SK-N-SH (cell line): ENCODE measurements around the gene GNB1L. TPM values are rescaled to one million over a fixed set of nuclear protein-coding genes. Genes with fewer than 3 reads are reported as not detected.

Experiments used
- CTCF ChIA-PET: fragments of 300-600, 350-600 bp; formaldehyde crosslinking; extraction: SDS; loops from one replicate; lab custom pipeline; 2021; lab: Yijun Ruan, JAX
- POLR2A ChIA-PET: fragments of 350-600 bp; sonication (Branson Sonifier 250); formaldehyde crosslinking; extraction: SDS; loops from one replicate; lab custom pipeline; 2020; ENCODE audit warnings: antibody characterized with exemption, inconsistent platforms; lab: Yijun Ruan, JAX
- DNase-seq: peaks from one replicate; pipeline ENCODE4 v3.0.0; 2012
- H2AFZ ChIP-seq: fragments of 200-600 bp; sonication (generic); 2 replicates; pipeline ENCODE4 v1.8.1; 2016; ENCODE audit warnings: antibody characterized with exemption, mild to moderate bottlenecking, low read depth
- H3F3A ChIP-seq: fragments of 200-600 bp; sonication (generic); replicated peaks from 2 replicates; pipeline ENCODE3; 2016; ENCODE audit warnings: antibody characterized with exemption, mild to moderate bottlenecking; ENCODE audit not compliant: insufficient read depth
- H3K27ac ChIP-seq, 2 experiments: fragments of 200-500 bp in 1 of 2; fragments of 200-600 bp in 1 of 2; sonication (Bioruptor generic) in 1 of 2; sonication (generic), shearing (Covaris generic) in 1 of 2; 2 replicates each; pipeline versions ENCODE4 v1.5.1 to v1.6.1; 2014 to 2016; ENCODE audit warnings: low read depth in 2 of 2, inconsistent platforms in 1 of 2, low read length in 1 of 2, mild to moderate bottlenecking in 1 of 2, mixed read lengths in 1 of 2
- H3K27me3 ChIP-seq: fragments of 200-600 bp; sonication (generic), shearing (Covaris generic); 2 replicates; pipeline ENCODE4 v1.6.1; 2016; ENCODE audit warnings: mixed run types; ENCODE audit not compliant: insufficient read depth
- H3K36me3 ChIP-seq, 2 experiments: fragments of 200-500 bp in 1 of 2; fragments of 200-600 bp in 1 of 2; sonication (Bioruptor generic) in 1 of 2; sonication (generic) in 1 of 2; replicated peaks in 1 of 2; 2 replicates each; pipeline versions ENCODE3 to v1.5.1; 2014 to 2016; ENCODE audit warnings: low read length in 1 of 2, mild to moderate bottlenecking in 1 of 2; ENCODE audit not compliant: insufficient read depth in 2 of 2, control insufficient read depth in 1 of 2
- H3K4me1 ChIP-seq, 2 experiments: fragments of 200-500 bp in 1 of 2; fragments of 200-600 bp in 1 of 2; sonication (Bioruptor generic) in 1 of 2; sonication (generic), shearing (Covaris generic) in 1 of 2; 2 replicates each; pipeline versions ENCODE4 v1.5.1 to v1.6.1; 2014 to 2016; ENCODE audit warnings: low read depth in 1 of 2, low read length in 1 of 2, mixed run types in 1 of 2; ENCODE audit not compliant: insufficient read depth in 2 of 2, control insufficient read depth in 1 of 2
- H3K4me2 ChIP-seq: fragments of 200-600 bp; sonication (generic), shearing (Covaris generic); 2 replicates; pipeline ENCODE4 v1.6.1; 2017; ENCODE audit warnings: mixed run types
- H3K4me3 ChIP-seq, 2 experiments: fragments of 200-500 bp in 1 of 2; fragments of 200-600 bp in 1 of 2; sonication (Bioruptor generic) in 1 of 2; sonication (generic), shearing (Covaris generic) in 1 of 2; 2 replicates each; pipeline versions ENCODE4 v1.5.1 to v1.8.1; 2014 to 2016; ENCODE audit warnings: low read depth in 2 of 2, inconsistent platforms in 1 of 2, low read length in 1 of 2, mild to moderate bottlenecking in 1 of 2, mixed read lengths in 1 of 2, moderate library complexity in 1 of 2
- H3K79me2 ChIP-seq: fragments of 200-600 bp; sonication (generic); 2 replicates; pipeline ENCODE4 v1.8.1; 2017; ENCODE audit warnings: mild to moderate bottlenecking; ENCODE audit not compliant: insufficient read depth
- H3K9ac ChIP-seq: fragments of 200-600 bp; sonication (generic); 2 replicates; pipeline ENCODE4 v1.6.1; 2017; ENCODE audit warnings: mixed run types
- H3K9me2 ChIP-seq: fragments of 200-600 bp; sonication (generic); 2 replicates; pipeline ENCODE4 v1.6.1; 2017; ENCODE audit warnings: mixed run types
- H3K9me3 ChIP-seq: fragments of 200-600 bp; sonication (generic); 2 replicates; pipeline ENCODE4 v1.6.1; 2017; ENCODE audit warnings: mixed run types, mild to moderate bottlenecking, moderate library complexity
- H4K20me1 ChIP-seq: fragments of 200-600 bp; sonication (generic); 2 replicates; pipeline ENCODE4 v1.6.1; 2017; ENCODE audit warnings: mild to moderate bottlenecking, mixed run types; ENCODE audit not compliant: insufficient read depth
- ELF1 ChIP-seq: IDR thresholded peaks from 2 replicates; pipeline ENCODE4 v1.4.0; 2012
- EP300 ChIP-seq, 2 experiments: IDR thresholded peaks; 2 replicates each; pipeline versions ENCODE4 v1.4.0 to v1.6.1; 2012; ENCODE audit warnings: borderline replicate concordance in 1 of 2, low read depth in 1 of 2, low read length in 1 of 2
- EZH2phosphoT487 ChIP-seq: fragments of 200-600 bp; sonication (generic); IDR thresholded peaks from 2 replicates; pipeline ENCODE4 v1.6.1; 2017; ENCODE audit warnings: low read depth, mixed run types, mild to moderate bottlenecking, antibody characterized with exemption, moderate library complexity, borderline replicate concordance
- FOSL2 ChIP-seq: IDR thresholded peaks from 2 replicates; pipeline ENCODE4 v1.4.0; 2012; ENCODE audit warnings: low read depth, mild to moderate bottlenecking, moderate library complexity, borderline replicate concordance
- FOXM1 ChIP-seq: IDR thresholded peaks from 2 replicates; pipeline ENCODE4 v1.4.0; 2012; ENCODE audit warnings: low read depth, mild to moderate bottlenecking
- GABPA ChIP-seq: IDR thresholded peaks from 2 replicates; pipeline ENCODE4 v1.4.0; 2012; ENCODE audit warnings: low read depth, mild to moderate bottlenecking
- MEF2A ChIP-seq: IDR thresholded peaks from 2 replicates; pipeline ENCODE4 v1.4.0; 2012; ENCODE audit warnings: low read depth, borderline replicate concordance
- MXI1 ChIP-seq: IDR thresholded peaks from 2 replicates; pipeline ENCODE4 v1.6.1; 2012; ENCODE audit warnings: mild to moderate bottlenecking, low read depth, low read length, improper control_type of control experiment
- RAD21 ChIP-seq: IDR thresholded peaks from 2 replicates; pipeline ENCODE4 v1.6.1; 2012; ENCODE audit warnings: mild to moderate bottlenecking, low read length
- RFX5 ChIP-seq: IDR thresholded peaks from 2 replicates; pipeline ENCODE4 v1.6.1; 2012; ENCODE audit warnings: mild to moderate bottlenecking, improper control_type of control experiment, low read length
- RXRA ChIP-seq: IDR thresholded peaks from 2 replicates; pipeline ENCODE4 v1.4.0; 2012; ENCODE audit warnings: low read depth, mild to moderate bottlenecking, borderline replicate concordance
- SMC3 ChIP-seq: IDR thresholded peaks from 2 replicates; pipeline ENCODE4 v1.6.1; 2012; ENCODE audit warnings: low read depth, low read length, improper control_type of control experiment
- TCF12 ChIP-seq: IDR thresholded peaks from 2 replicates; pipeline ENCODE4 v1.4.0; 2012
- YY1 ChIP-seq: IDR thresholded peaks from 2 replicates; pipeline ENCODE4 v1.4.0; 2012; ENCODE audit warnings: low read depth, mild to moderate bottlenecking
- WGBS: methylation state at CpG from one replicate; pipeline ENCODE4 v1.1.6; 2017; ENCODE audit warnings: low lambda C conversion rate; 5-methylcytosine and 5-hydroxymethylcytosine counted together
- polyA plus RNA-seq, 3 experiments: library from polyadenylated mRNA; depleted of rRNA; stranded (reverse); fragments of >200 nt; gene quantifications; 2 replicates each; pipeline ENCODE4 v1.2.3, GENCODE V29; 2012
- TF ChIP-seq, protein P1 (sequence below): fragments of 150-350 bp; IDR thresholded peaks from 2 replicates; pipeline ENCODE4 v1.6.1; 2016; ENCODE audit warnings: mild to moderate bottlenecking, low read depth, low read length
- TF ChIP-seq, protein P2 (sequence below): IDR thresholded peaks from 2 replicates; pipeline ENCODE4; 2012
- TF ChIP-seq, protein P3 (sequence below): IDR thresholded peaks from 2 replicates; pipeline ENCODE4 v1.4.0; 2012; ENCODE audit warnings: low read depth, borderline replicate concordance

Gene GNB1L
- polyA plus RNA-seq, 1 of the 3 experiments (the other 2 are of a cell fraction) = 5.9 TPM

DNA sequence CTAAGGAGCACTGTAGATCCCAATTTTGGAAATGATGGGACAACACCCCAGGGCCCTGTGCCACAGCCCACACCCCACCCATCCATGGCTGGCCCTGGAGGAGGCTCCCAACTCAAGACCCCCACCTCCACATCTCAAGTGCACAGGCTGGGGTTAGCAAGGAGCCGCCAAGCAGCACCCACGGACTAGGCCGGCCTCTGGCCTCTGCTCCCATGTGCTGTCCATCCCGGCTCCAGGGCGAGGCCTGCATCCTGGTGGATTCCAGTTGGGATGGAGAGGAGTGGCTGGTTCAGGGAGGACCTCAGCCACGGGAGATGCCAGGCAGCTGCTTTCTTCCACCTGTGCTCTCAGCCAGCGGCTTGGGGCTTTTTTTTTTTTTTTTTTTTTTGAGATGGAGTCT is 43.5 kb upstream of the GNB1L start:
- peaks cover 0 to 2% of the 10 kb centered on the region in 2 experiments for H3K36me3 ChIP-seq
- no peaks in the 10 kb centered on the region for H3K9me3 ChIP-seq
- no peak overlapping the region for H2AFZ ChIP-seq
- no peak overlapping the region for H3K9ac ChIP-seq
- H4K20me1 ChIP-seq = no peaks in the 10 kb centered on the region
- no peak overlapping the region for H3K27ac ChIP-seq
- no peak overlapping the region for H3K4me3 ChIP-seq
- no peaks in the 10 kb centered on the region for H3K9me2 ChIP-seq
- DNase-seq = no peak
- H3K4me1 ChIP-seq = peaks cover under 1 to 44% of the 10 kb centered on the region in 2 experiments; a peak in 3 of 4 replicates
- CTCF ChIA-PET = interaction anchor here (1.1 to 5.5 kb wide), 4 partner anchors 8 to 167 kb away, joined by 3 to 45 read pairs (median 24); no protein-coding TSS in a partner anchor
- 91% methylated on average over 4 of the region's 7 CpGs for WGBS
- H3K27me3 ChIP-seq = no peaks in the 10 kb centered on the region
- H3F3A ChIP-seq = no peaks in the 10 kb centered on the region
- H3K79me2 ChIP-seq = no peaks in the 10 kb centered on the region
- H3K4me2 ChIP-seq = no peak overlapping the region
- POLR2A ChIA-PET = no interaction called here
- TF ChIP-seq SMC3 (no peak), EP300 (IDR thresholded peaks at IDR 0.05; ENCODE audit: borderline replicate concordance in 1 of 2, low read depth in 1 of 2, low read length in 1 of 2) (no peak), ELF1 (no peak), RAD21 (no peak), GABPA (no peak), EZH2phosphoT487 (no peak), MEF2A (no peak), YY1 (no peak), RFX5 (no peak)
- TF ChIP-seq, protein P1, sequence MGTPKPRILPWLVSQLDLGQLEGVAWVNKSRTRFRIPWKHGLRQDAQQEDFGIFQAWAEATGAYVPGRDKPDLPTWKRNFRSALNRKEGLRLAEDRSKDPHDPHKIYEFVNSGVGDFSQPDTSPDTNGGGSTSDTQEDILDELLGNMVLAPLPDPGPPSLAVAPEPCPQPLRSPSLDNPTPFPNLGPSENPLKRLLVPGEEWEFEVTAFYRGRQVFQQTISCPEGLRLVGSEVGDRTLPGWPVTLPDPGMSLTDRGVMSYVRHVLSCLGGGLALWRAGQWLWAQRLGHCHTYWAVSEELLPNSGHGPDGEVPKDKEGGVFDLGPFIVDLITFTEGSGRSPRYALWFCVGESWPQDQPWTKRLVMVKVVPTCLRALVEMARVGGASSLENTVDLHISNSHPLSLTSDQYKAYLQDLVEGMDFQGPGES = no peak
- TF ChIP-seq, protein P2, sequence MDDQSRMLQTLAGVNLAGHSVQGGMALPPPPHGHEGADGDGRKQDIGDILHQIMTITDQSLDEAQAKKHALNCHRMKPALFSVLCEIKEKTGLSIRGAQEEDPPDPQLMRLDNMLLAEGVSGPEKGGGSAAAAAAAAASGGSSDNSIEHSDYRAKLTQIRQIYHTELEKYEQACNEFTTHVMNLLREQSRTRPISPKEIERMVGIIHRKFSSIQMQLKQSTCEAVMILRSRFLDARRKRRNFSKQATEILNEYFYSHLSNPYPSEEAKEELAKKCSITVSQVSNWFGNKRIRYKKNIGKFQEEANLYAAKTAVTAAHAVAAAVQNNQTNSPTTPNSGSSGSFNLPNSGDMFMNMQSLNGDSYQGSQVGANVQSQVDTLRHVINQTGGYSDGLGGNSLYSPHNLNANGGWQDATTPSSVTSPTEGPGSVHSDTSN = no peak

DNA sequence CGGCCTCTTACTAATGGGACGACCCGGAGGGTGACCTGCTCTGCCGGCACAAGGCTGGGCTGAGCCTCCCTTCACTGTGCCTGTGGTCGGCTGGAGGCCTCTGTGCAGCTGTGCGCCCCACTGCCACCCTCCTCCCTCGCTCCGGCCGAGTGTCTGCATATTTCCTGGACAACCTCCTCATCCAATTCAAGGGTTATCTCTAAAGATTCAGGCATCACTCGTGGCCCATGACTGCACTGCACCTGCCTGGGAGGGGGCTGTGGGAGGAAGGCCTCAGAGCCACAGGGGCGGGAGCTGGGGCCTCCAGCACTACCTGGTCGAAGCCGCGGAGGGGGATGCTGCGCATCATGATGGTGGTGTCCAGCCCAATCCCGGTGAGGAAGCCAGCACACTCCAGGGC is 43.1 kb upstream of the GNB1L start:
- TF ChIP-seq FOXM1 (no peak), RXRA (no peak), MXI1 (no peak), FOSL2 (no peak), EZH2phosphoT487 (no peak), TCF12 (no peak)
- TF ChIP-seq, protein P3, sequence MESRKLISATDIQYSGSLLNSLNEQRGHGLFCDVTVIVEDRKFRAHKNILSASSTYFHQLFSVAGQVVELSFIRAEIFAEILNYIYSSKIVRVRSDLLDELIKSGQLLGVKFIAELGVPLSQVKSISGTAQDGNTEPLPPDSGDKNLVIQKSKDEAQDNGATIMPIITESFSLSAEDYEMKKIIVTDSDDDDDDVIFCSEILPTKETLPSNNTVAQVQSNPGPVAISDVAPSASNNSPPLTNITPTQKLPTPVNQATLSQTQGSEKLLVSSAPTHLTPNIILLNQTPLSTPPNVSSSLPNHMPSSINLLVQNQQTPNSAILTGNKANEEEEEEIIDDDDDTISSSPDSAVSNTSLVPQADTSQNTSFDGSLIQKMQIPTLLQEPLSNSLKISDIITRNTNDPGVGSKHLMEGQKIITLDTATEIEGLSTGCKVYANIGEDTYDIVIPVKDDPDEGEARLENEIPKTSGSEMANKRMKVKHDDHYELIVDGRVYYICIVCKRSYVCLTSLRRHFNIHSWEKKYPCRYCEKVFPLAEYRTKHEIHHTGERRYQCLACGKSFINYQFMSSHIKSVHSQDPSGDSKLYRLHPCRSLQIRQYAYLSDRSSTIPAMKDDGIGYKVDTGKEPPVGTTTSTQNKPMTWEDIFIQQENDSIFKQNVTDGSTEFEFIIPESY = no peak
- Histone ChIP-seq H3K27me3 (no peaks in the 10 kb centered on the region), H3K79me2 (no peaks in the 10 kb centered on the region), H3K4me3 (no peak overlapping the region), H3F3A (peaks cover 2% of the 10 kb centered on the region), H3K9ac (no peak overlapping the region), H3K36me3 (peaks cover 0 to 2% of the 10 kb centered on the region in 2 experiments), H3K4me2 (no peak overlapping the region), H3K9me3 (no peaks in the 10 kb centered on the region), H2AFZ (no peak overlapping the region), H4K20me1 (no peaks in the 10 kb centered on the region), H3K4me1 (peaks cover 5 to 44% of the 10 kb centered on the region in 2 experiments), H3K9me2 (no peaks in the 10 kb centered on the region), H3K27ac (no peak overlapping the region)
- no peak for DNase-seq
- ChIA-PET POLR2A (no interaction called here), CTCF (interaction anchor here (0.7 to 5.5 kb wide), 6 partner anchors 8 to 167 kb away, joined by 3 to 45 read pairs (median 16); no protein-coding TSS in a partner anchor)
- WGBS = 96% methylated on average over 9 of the region's 16 CpGs
